Liver (tissue), 9 donors: Measurements from ENCODE around the gene GMPR2. TPM values are rescaled to one million over a fixed set of nuclear protein-coding genes. Genes with fewer than 3 reads are reported as not detected.

Experiments
- DNase-seq: peaks from one replicate; pipeline ENCODE4 v3.0.0-alpha.2; 2017; ENCODE audit warnings: low spot score
- H3K27ac ChIP-seq, 2 donors: one replicate each; pipeline ENCODE4 v1.7.0; 2013; ENCODE audit warnings: inconsistent platforms in 2 of 2, low read length in 2 of 2, control low read depth in 1 of 2, low read depth in 1 of 2, mild to moderate bottlenecking in 1 of 2
- H3K27me3 ChIP-seq, 4 donors: one replicate each; pipeline versions ENCODE4 v1.6.1 to v1.7.0; 2013; ENCODE audit warnings: low read length in 3 of 4, inconsistent platforms in 1 of 4, mild to moderate bottlenecking in 1 of 4, moderate library complexity in 1 of 4; ENCODE audit not compliant: control insufficient read depth in 4 of 4, insufficient read depth in 4 of 4
- H3K36me3 ChIP-seq, 4 donors: one replicate each; pipeline versions ENCODE4 v1.6.1 to v1.7.0; 2013; ENCODE audit warnings: low read length in 3 of 4, mild to moderate bottlenecking in 3 of 4, low read depth in 1 of 4, moderate library complexity in 1 of 4; ENCODE audit not compliant: control insufficient read depth in 4 of 4, insufficient read depth in 3 of 4
- H3K4me1 ChIP-seq, 4 donors: one replicate each; pipeline versions ENCODE4 v1.6.1 to v1.7.0; 2013; ENCODE audit warnings: low read length in 3 of 4, mild to moderate bottlenecking in 3 of 4, moderate library complexity in 1 of 4; ENCODE audit not compliant: control insufficient read depth in 4 of 4, insufficient read depth in 4 of 4
- H3K4me3 ChIP-seq, 3 donors: one replicate each; pipeline versions ENCODE4 v1.6.1 to v1.7.0; 2013; ENCODE audit warnings: low read length in 3 of 3, control low read depth in 1 of 3, low read depth in 1 of 3, mild to moderate bottlenecking in 1 of 3
- H3K9ac ChIP-seq, 2 donors: one replicate each; pipeline ENCODE4 v1.7.0; 2013; ENCODE audit warnings: low read length in 2 of 2, mild to moderate bottlenecking in 2 of 2, moderate library complexity in 2 of 2, control low read depth in 1 of 2, low read depth in 1 of 2
- H3K9me3 ChIP-seq, 4 donors: one replicate each; pipeline versions ENCODE4 v1.6.1 to v1.7.0; 2013; ENCODE audit warnings: low read length in 3 of 4; ENCODE audit not compliant: control insufficient read depth in 4 of 4
- CTCF ChIP-seq: fragments of 150-350 bp; IDR thresholded peaks from 2 replicates; pipeline ENCODE4 v1.5.1; 2017; ENCODE audit warnings: improper control_type of control experiment, low read depth, low read length; ENCODE audit not compliant: missing input control
- EGR1 ChIP-seq, 2 donors: IDR thresholded peaks; 2 replicates each; pipeline ENCODE4 v1.6.1; 2016 to 2018; ENCODE audit warnings: antibody characterized with exemption in 2 of 2, low read depth in 2 of 2
- GABPA ChIP-seq, 2 donors: IDR thresholded peaks in 1 of 2; conservative IDR thresholded peaks in 1 of 2; 2 replicates each; pipeline ENCODE4 v1.6.1; 2016; ENCODE audit warnings: antibody characterized with exemption in 2 of 2, mild to moderate bottlenecking in 1 of 2, moderate library complexity in 1 of 2
- JUND ChIP-seq, 2 donors: IDR thresholded peaks; 2 replicates each; pipeline ENCODE4 v1.6.1; 2016; ENCODE audit warnings: antibody characterized with exemption in 2 of 2
- MAX ChIP-seq: IDR thresholded peaks from 2 replicates; pipeline ENCODE4 v1.6.1; 2016; ENCODE audit warnings: antibody characterized with exemption
- RAD21 ChIP-seq, 2 donors: IDR thresholded peaks; 2 replicates each; pipeline ENCODE4 v1.6.1; 2016; ENCODE audit warnings: antibody characterized with exemption in 2 of 2, mild to moderate bottlenecking in 2 of 2
- TAF1 ChIP-seq: conservative IDR thresholded peaks from 2 replicates; pipeline ENCODE4 v1.6.1; 2016; ENCODE audit warnings: antibody characterized with exemption, mild to moderate bottlenecking
- WGBS: extraction: QIAGEN DNeasy Blood & Tissue Kit; methylation state at CpG from one replicate; pipeline ENCODE4 v1.1.7; 2013; 5-methylcytosine and 5-hydroxymethylcytosine counted together
- polyA plus RNA-seq, 2 donors: library from polyadenylated mRNA; stranded (reverse) in 1 of 2; unstranded in 1 of 2; fragments of 200-250 nt in 1 of 2; fragments of >200 nt in 1 of 2; fragmentation: Nextera tagmentation in 1 of 2; extraction: Ambion mirVana in 1 of 2; gene quantifications; one replicate each; pipeline versions ENCODE4 v1.2.1 to v1.2.3, GENCODE V29; 2013 to 2015
- total RNA-seq, 2 donors: library from RNA; depleted of rRNA; stranded (reverse); fragments of >200 nt; gene quantifications; one replicate each; pipeline ENCODE4 v1.2.3, GENCODE V29; 2014
- donor health status: healthy.
- donor health status: healthy.
- donor health status: healthy.
- donor health status: healthy.
- donor health status: healthy.

Gene GMPR2
- total and polyA plus RNA-seq, 4 donors = 28.6 to 42.7 (median 32.4) TPM

DNA sequence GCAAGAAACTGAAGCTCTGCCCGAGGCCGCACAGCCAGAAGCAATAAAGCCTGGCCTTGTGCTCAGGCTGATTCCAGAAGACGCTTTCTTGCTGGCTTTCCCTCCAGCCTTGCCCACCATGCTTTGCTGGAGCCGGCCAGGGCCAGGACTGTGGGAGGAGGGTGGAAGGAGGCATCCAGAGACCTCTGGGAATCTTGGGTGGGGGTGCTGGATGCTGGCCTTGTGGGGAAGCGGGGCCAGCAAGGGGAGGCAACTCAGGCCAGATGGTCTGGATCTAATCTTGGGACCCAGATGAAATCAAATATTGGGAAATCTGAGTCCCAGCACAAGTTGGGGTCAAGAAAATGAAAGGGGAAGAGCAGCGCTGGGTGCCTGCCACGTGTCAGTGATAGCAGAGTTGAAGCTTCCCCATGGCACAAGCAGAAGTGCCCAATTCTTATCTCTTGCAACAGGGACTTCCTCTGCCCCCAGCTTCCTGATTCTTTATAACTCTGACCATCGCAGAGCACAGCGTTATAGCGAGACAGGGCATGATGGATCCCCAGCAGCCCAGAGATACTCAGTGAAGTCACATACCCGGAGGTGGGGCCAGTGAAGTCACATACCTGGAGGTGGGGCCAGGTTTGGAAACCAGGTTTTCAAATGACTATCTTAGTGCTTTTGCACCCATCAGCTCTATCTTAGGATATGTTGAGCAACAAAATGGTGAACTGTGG is 45.0 kb downstream of the GMPR2 start (continued):
- TF ChIP-seq CTCF (no peak), RAD21 (IDR thresholded peaks at IDR 0.05) (no peak)

DNA sequence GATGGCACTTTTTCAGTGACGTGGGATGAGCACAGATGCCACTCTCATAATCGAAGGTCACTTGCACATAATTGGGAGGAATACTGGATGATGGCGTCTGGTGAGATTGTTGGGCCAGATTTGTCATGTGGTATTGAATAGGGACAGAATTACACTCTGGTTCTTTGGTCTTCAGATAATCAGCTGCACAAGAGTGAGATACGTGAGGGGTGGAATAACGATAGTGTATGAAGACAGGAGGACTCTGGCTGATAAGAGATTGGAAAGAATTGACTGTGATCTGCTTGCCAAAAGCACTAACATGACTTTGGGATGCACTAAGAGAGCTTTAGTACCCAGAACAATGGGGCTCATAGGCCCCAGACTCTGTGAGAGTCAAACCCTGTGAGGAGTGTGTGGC is 45.7 kb downstream of the GMPR2 start:
- WGBS = 94% methylated on average over 5 of the region's 5 CpGs
- no peaks in the 10 kb centered on the region for H3K36me3 ChIP-seq
- no peak for DNase-seq
- H3K27ac ChIP-seq = peak overlapping the region in 1 of 2 donors; percentile 1
- no peaks in the 10 kb centered on the region for H3K9me3 ChIP-seq
- H3K4me1 ChIP-seq = peaks cover 0 to 16% (median 8%) of the 10 kb centered on the region in 4 donors
- TF ChIP-seq EGR1 (IDR thresholded peaks at IDR 0.05; ENCODE audit: low read depth in 2 of 2) (no peak), JUND (IDR thresholded peaks at IDR 0.05) (no peak), MAX (no peak), GABPA (IDR thresholded peaks at IDR 0.05 in 1 of 2, conservative IDR thresholded peaks at IDR 0.05 in 1 of 2) (no peak)
- H3K27me3 ChIP-seq = no peaks in the 10 kb centered on the region
- H3K9ac ChIP-seq = no peak overlapping the region
- no peak overlapping the region for H3K4me3 ChIP-seq

DNA sequence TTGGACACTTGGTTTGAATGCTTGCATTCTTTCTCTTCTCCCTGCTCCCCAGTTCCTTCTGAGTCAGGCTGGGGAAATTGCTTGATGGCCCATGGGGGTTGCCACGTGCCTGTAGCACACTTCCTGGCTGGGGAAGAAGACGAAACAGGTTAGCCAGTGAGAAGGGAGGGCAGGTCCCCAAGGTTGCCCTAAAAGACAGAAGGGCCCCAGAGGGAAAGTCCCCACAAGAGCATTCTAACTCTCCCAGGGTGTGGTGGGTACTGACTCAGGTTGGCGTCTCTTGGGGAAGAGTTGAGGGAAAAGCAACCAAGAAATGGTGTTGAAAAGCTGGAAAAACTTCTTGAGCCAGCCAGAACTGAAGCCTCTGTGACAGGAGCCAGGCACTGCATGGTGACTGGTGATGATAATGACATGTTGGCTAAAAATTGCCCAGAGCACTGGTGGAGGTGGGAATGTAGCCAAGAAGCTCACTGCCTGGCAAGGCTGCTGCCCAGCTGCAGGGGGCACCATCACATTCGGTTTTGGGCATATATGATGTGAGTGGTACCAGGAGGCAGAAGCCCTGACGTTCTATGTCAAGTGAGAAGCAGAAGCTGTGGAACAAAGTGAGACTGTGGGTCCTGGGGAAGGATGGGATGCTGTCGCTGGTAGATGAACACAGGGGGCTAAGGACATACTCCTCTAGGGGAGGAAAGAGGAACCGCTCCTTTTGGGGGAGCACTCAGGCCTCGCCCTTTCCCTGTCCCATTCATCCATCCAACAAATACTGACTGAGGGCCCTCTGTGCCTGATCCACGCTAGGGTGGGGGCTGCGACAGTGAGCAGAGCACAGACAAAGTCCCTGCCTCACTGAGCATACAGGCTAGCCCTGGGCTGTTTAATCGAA is 46.8 kb downstream of the GMPR2 start:
- no peak overlapping the region for H3K27ac ChIP-seq
- H3K9ac ChIP-seq = no peak overlapping the region
- H3K9me3 ChIP-seq = no peaks in the 10 kb centered on the region
- TF ChIP-seq TAF1 = no peak
- peak in 1 of 2 donors; percentile 42 for TF ChIP-seq RAD21 (IDR thresholded peaks at IDR 0.05)
- TF ChIP-seq CTCF = peak; percentile 19
- H3K4me1 ChIP-seq = peaks cover 0 to 9% (median 8%) of the 10 kb centered on the region in 4 donors
- no peak for DNase-seq
- H3K27me3 ChIP-seq = no peaks in the 10 kb centered on the region
- H3K36me3 ChIP-seq = no peaks in the 10 kb centered on the region
- 79% methylated on average over 11 of the region's 11 CpGs for WGBS
- H3K4me3 ChIP-seq = no peak overlapping the region
